Activated T-cell treated with anti-CD3 and anti-CD28 coated beads for 4 hours (primary cell): Measurements from ENCODE around the gene CFD.

Experiments used
- DNase-seq: peaks from one replicate; pipeline ENCODE4 v3.0.0-alpha.2; 2020

Gene CFD

GRCh38 chr19:911197-912033, 52.0 kb downstream of the CFD start:
- DNase-seq: no peak

DNA sequence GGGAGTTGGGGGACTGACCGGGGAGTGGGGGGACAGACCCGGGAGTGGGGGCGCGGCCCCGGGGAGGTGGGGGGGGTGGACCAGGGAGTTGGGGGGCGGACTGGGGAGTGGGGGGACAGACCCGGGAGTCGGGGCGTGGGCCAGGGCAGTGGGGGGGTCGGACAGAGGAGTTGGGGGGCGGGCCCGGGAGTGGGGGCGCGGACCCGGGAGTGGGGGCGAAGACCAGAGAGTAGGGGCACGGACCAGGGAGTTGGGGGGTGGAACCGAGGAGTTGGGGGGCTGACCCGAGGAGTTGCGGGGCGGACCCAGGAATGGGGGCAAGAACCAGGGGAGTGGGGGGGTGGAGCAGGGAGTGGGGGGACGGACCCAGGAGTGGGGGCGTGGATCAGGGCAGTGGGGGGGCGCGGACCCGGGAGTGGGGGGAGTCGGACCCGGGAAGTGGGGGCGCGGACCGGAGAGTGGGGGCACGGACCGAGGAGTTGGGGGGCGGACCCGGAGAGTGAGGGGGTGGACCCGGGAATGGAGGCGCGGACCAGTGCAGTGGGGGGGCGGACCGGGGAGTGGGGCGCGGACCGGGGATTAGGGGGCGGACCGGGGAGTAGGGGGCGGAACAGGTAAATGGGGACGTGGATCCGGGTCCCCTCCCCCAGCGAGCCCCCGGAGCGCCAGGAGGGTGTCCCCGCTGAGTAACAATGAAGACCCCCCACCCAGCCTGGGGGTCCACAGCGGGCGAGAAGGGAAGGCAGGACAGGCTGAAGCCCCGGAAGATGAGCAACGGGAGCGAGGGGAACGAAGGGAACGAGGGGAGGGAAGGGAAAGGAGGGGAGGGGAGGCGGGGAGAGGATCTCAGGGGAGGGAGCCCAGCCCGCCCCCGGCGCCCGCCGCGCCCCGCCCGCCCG, 53.0 kb downstream of the CFD start:
- DNase-seq: no peak
